ENCODE measurements around the gene GDI1. TPM values are rescaled to one million over a fixed set of nuclear protein-coding genes. Genes with fewer than 3 reads are reported as not detected.

The GDI1 gene
- total and polyA plus RNA-seq, 2 of the 8 experiments (the other 6 are each of a cell fraction or from before 2014, with no cell fraction given), result 83.1 to 136 TPM

- TF ChIP-seq TAF7 (optimal IDR thresholded peaks at IDR 0.05; ENCODE audit: borderline replicate concordance, low read depth, low read length) (no peak), ZNF274 (IDR thresholded peaks at IDR 0.05; ENCODE audit: borderline replicate concordance, extremely low read depth, low read length) (no peak), USF2 (IDR thresholded peaks at IDR 0.05; ENCODE audit: low read length) (no peak), POLR2AphosphoS5 (IDR thresholded peaks at IDR 0.05; ENCODE audit: low read depth, low read length) (no peak), GTF2F1 (IDR thresholded peaks at IDR 0.05; ENCODE audit: borderline replicate concordance, low read depth, low read length) (no peak), KDM1A (IDR thresholded peaks at IDR 0.05; ENCODE audit: borderline replicate concordance, low read length) (no peak)
These were observed 15.9 kb downstream of the GDI1 start (continued) for GRCh38 chrX:154452823-154453222.

Data from H1 (cell line).